K562 (cell line): Measurements from ENCODE around the gene AGPAT2. TPM values are rescaled to one million over a fixed set of nuclear protein-coding genes. Genes with fewer than 3 reads are reported as not detected.

Experiments used
- ATAC-seq: fragments of 200-7000 bp; cut with Tn5 transposase; 3 replicates; pipeline ENCODE4 v1.9.1; 2020; ENCODE audit warnings: moderate library complexity
- BruUV-seq: library from RNA; stranded (reverse); fragments of 400-500 nt; replicated peaks from 2 replicates; lab custom pipeline; 2021; lab: Mats Ljungman, UMichigan
- CTCF ChIA-PET: fragments of 300-600 bp; formaldehyde crosslinking; extraction: SDS; loops from one replicate; lab custom pipeline; 2021; ENCODE audit warnings: low intra/inter-chr PET ratio; lab: Yijun Ruan, JAX
- POLR2A ChIA-PET: fragments of 300-600, 350-650 bp; sonication (Branson Sonifier 250); formaldehyde crosslinking; extraction: SDS; loops from one replicate; lab custom pipeline; 2021; ENCODE audit warnings: antibody characterized with exemption, inconsistent platforms; lab: Yijun Ruan, JAX
- DNase-seq, 4 experiments: peaks; one replicate each; pipeline versions ENCODE4 v3.0.0 to v3.0.0-alpha.2; 2011 to 2018; ENCODE audit warnings: low spot score in 3 of 4, mixed read lengths in 3 of 4; ENCODE audit errors: extremely low read depth in 1 of 4
- FAIRE-seq: peaks from 2 replicates; lab custom pipeline; 2011; peaks lifted over from hg19 to GRCh38; lab: Jason Lieb, UNC
- H2AFZ ChIP-seq: 2 replicates; pipeline ENCODE4 v1.6.0; 2011; ENCODE audit warnings: low read depth, low read length, control low read depth, inconsistent platforms
- H3K27ac ChIP-seq: fragments of 200-600 bp; 3 replicates; pipeline ENCODE4 v1.8.0; 2011; ENCODE audit warnings: low read depth, mild to moderate bottlenecking, control low read depth, inconsistent platforms, low read length, moderate library complexity, mixed read lengths; ENCODE audit errors: extremely low read depth
- H3K27me3 ChIP-seq, 2 experiments: fragments of 300-600 bp in 1 of 2; 2 replicates in 1 of 2; 3 replicates in 1 of 2; pipeline versions ENCODE4 v1.6.0 to v1.8.0; 2011; ENCODE audit warnings: inconsistent platforms in 2 of 2, low read length in 2 of 2, mild to moderate bottlenecking in 1 of 2, mixed read lengths in 1 of 2, moderate library complexity in 1 of 2; ENCODE audit not compliant: control insufficient read depth in 2 of 2, insufficient read depth in 2 of 2
- H3K36me3 ChIP-seq: fragments of 300-600 bp; 3 replicates; pipeline ENCODE4 v1.8.0; 2011; ENCODE audit warnings: mild to moderate bottlenecking, low read length, inconsistent platforms; ENCODE audit not compliant: control insufficient read depth, insufficient read depth
- H3K4me1 ChIP-seq, 2 experiments: fragments of 200-600 bp in 1 of 2; replicated peaks in 1 of 2; 2 replicates in 1 of 2; 3 replicates in 1 of 2; pipeline versions ENCODE4 v1.5.1 to v1.8.0; 2011; ENCODE audit warnings: inconsistent platforms in 2 of 2, low read length in 2 of 2, mild to moderate bottlenecking in 1 of 2, mixed read lengths in 1 of 2, moderate library complexity in 1 of 2; ENCODE audit not compliant: control insufficient read depth in 2 of 2, insufficient read depth in 2 of 2
- H3K4me2 ChIP-seq: 2 replicates; pipeline ENCODE4 v1.6.1; 2011; ENCODE audit warnings: low read length, control low read depth, inconsistent platforms, mixed read lengths; ENCODE audit not compliant: insufficient read depth
- H3K4me3 ChIP-seq: fragments of 200-600 bp; sonication (generic), shearing (Covaris generic); 2 replicates; pipeline ENCODE4 v1.5.1; 2016; ENCODE audit warnings: control low read depth, inconsistent platforms
- H3K79me2 ChIP-seq: fragments of 200-600 bp; 3 replicates; pipeline ENCODE4 v1.8.0; 2011; ENCODE audit warnings: low read length, inconsistent platforms; ENCODE audit not compliant: control insufficient read depth, insufficient read depth
- H3K9ac ChIP-seq, 2 experiments: 2 replicates each; pipeline versions ENCODE4 v1.6.0 to v1.6.1; 2011; ENCODE audit warnings: low read depth in 2 of 2, low read length in 2 of 2, control low read depth in 1 of 2, inconsistent platforms in 1 of 2, mild to moderate bottlenecking in 1 of 2, mixed read lengths in 1 of 2; ENCODE audit not compliant: insufficient read depth in 1 of 2
- H3K9me1 ChIP-seq: one replicate; pipeline ENCODE4 v1.6.0; 2011; ENCODE audit warnings: inconsistent platforms, mild to moderate bottlenecking, low read length, moderate library complexity; ENCODE audit not compliant: control insufficient read depth, insufficient read depth
- H3K9me3 ChIP-seq: replicated peaks from 2 replicates; pipeline ENCODE4 v1.5.1; 2011; ENCODE audit warnings: low read depth, low read length, inconsistent platforms; ENCODE audit not compliant: control insufficient read depth, insufficient read depth
- H4K20me1 ChIP-seq: replicated peaks from 2 replicates; pipeline ENCODE4 v1.6.1; 2011; ENCODE audit warnings: low read length, inconsistent platforms, mixed read lengths; ENCODE audit not compliant: control insufficient read depth, insufficient read depth
- ATF3 ChIP-seq, 2 experiments: fragments of 450-650 bp in 1 of 2; sonication (generic) in 1 of 2; formaldehyde crosslinking in 1 of 2; IDR thresholded peaks in 1 of 2; conservative IDR thresholded peaks in 1 of 2; 2 replicates each; pipeline versions ENCODE4 v1.6.1 to v1.8.1; 2016 to 2023; ENCODE audit warnings: mild to moderate bottlenecking in 2 of 2, moderate library complexity in 2 of 2, inconsistent platforms in 1 of 2, missing genetic modification reagents in 1 of 2
- EHMT2 ChIP-seq: fragments of 450-650 bp; IDR thresholded peaks from 2 replicates; pipeline ENCODE4 v1.6.1; 2018; ENCODE audit warnings: antibody characterized with exemption
- HDAC1 ChIP-seq, 2 experiments: fragments of 450-650 bp; IDR thresholded peaks; 2 replicates each; pipeline ENCODE4 v1.6.1; 2016 to 2017; ENCODE audit warnings: inconsistent platforms in 1 of 2, mild to moderate bottlenecking in 1 of 2, moderate library complexity in 1 of 2
- HDAC8 ChIP-seq: fragments of 450-650 bp; IDR thresholded peaks from 2 replicates; pipeline ENCODE4 v1.6.1; 2016; ENCODE audit warnings: mild to moderate bottlenecking, missing genetic modification characterization, moderate library complexity, missing compliant biosample characterization
- ILF3 ChIP-seq: fragments of 450-650 bp; IDR thresholded peaks from 2 replicates; pipeline ENCODE4 v1.6.1; 2018; ENCODE audit warnings: antibody characterized with exemption, mild to moderate bottlenecking, moderate library complexity, borderline replicate concordance
- ILK ChIP-seq: fragments of 450-650 bp; IDR thresholded peaks from 2 replicates; pipeline ENCODE4 v1.6.1; 2016; ENCODE audit warnings: missing genetic modification characterization, low read depth, mild to moderate bottlenecking, missing compliant biosample characterization, moderate library complexity, borderline replicate concordance
- JUN ChIP-seq, 2 experiments: sonication (generic) in 1 of 2; formaldehyde crosslinking in 1 of 2; IDR thresholded peaks; 2 replicates each; pipeline versions ENCODE4 v1.6.1 to v1.8.0; 2012 to 2022; ENCODE audit warnings: borderline replicate concordance in 2 of 2, mild to moderate bottlenecking in 2 of 2, improper control_type of control experiment in 1 of 2, low read depth in 1 of 2, low read length in 1 of 2, missing genetic modification reagents in 1 of 2
- PKNOX1 ChIP-seq: fragments of 450-650 bp; IDR thresholded peaks from 2 replicates; pipeline ENCODE4 v1.6.1; 2016
- SIX5 ChIP-seq, 2 experiments: IDR thresholded peaks; 2 replicates each; pipeline ENCODE4 v1.6.1; 2011; ENCODE audit warnings: low read length in 2 of 2, borderline replicate concordance in 1 of 2, low read depth in 1 of 2, mild to moderate bottlenecking in 1 of 2, moderate library complexity in 1 of 2; ENCODE audit not compliant: insufficient read depth in 1 of 2
- TBP ChIP-seq: optimal IDR thresholded peaks from 2 replicates; pipeline ENCODE3; 2011; ENCODE audit warnings: low read depth, low read length, improper control_type of control experiment
- ZKSCAN1 ChIP-seq: fragments of 150-350 bp; IDR thresholded peaks from 2 replicates; pipeline ENCODE4 v1.6.1; 2016; ENCODE audit warnings: low read depth, low read length
- ZNF41 ChIP-seq: fragments of 250-450 bp; sonication (Bioruptor Pico); conservative IDR thresholded peaks from 2 replicates; pipeline ENCODE4 v1.4.0; 2020; ENCODE audit warnings: mild to moderate bottlenecking
- ZNF445 ChIP-seq: fragments of 250-450 bp; sonication (Bioruptor Pico); IDR thresholded peaks from 2 replicates; pipeline ENCODE4 v1.4.0; 2020; ENCODE audit warnings: low read depth, mild to moderate bottlenecking, moderate library complexity
- ZNF511 ChIP-seq: sonication (generic); formaldehyde crosslinking; IDR thresholded peaks from 2 replicates; pipeline ENCODE4 v1.8.0; 2022; ENCODE audit warnings: mild to moderate bottlenecking, missing genetic modification reagents
- ZNF695 ChIP-seq: fragments of 450-650 bp; formaldehyde crosslinking; IDR thresholded peaks from 2 replicates; pipeline ENCODE4 v1.4.0; 2020; ENCODE audit warnings: mild to moderate bottlenecking, moderate library complexity
- WGBS: fragments of 100-300 bp; shearing (Covaris generic); methylation state at CpG from one replicate; pipeline ENCODE4 v1.1.6; 2016; ENCODE audit warnings: low coverage, mixed read lengths; ENCODE audit not compliant: insufficient coverage; ENCODE audit errors: missing lambda C conversion rate; 5-methylcytosine and 5-hydroxymethylcytosine counted together
- in situ Hi-C: fragments of 300-500 bp; cut with MboI; formaldehyde crosslinking; loops from 4 replicates; pipeline ENCODE4 v1.15.0; 2018; ENCODE audit warnings: inconsistent platforms, mixed read lengths
- intact Hi-C: fragments of 100-400 bp; cut with micrococcal nuclease; formaldehyde crosslinking; loops from 2 replicates; pipeline ENCODE4 v1.14.2; 2022
- polyA plus RNA-seq, 8 experiments: library from polyadenylated mRNA; depleted of rRNA in 4 of 8; stranded (reverse) in 5 of 8; unstranded in 3 of 8; fragments of >200 nt; fragmentation: Nextera tagmentation in 2 of 8; fragmentation: Illumina TruSeq in 1 of 8; extraction: Ambion mirVana in 2 of 8; extraction: Trizol in 1 of 8; gene quantifications; 2 replicates each; pipeline versions ENCODE4 v1.2.1 to v1.2.3, GENCODE V29; 2011 to 2014; ENCODE audit warnings: inconsistent platforms in 1 of 8, missing spikeins in 1 of 8
- total RNA-seq, 7 experiments: library from RNA; depleted of rRNA in 6 of 7; stranded (reverse); fragments of >200 nt in 6 of 7; fragmentation: Illumina TruSeq in 2 of 7; extraction: Trizol in 2 of 7; gene quantifications; 2 replicates each; pipeline versions ENCODE4 v1.2.1 to v1.2.3, GENCODE V29; 2011 to 2021; ENCODE audit warnings: low replicate concordance in 1 of 7

Gene AGPAT2
- total and polyA plus RNA-seq, 9 of the 15 experiments (the other 6 are each of a cell fraction or from before 2014, with no cell fraction given): 0.13 to 54.5 (median 23.9) TPM

- TF ChIP-seq ZNF511 (CRISPR knock-in tag): 0 out of 2 replicates have a peak, but pooled peaks have one; percentile 43
- no peak for TF ChIP-seq SIX5 (IDR thresholded peaks at IDR 0.05; ENCODE audit: borderline replicate concordance in 1 of 2, insufficient read depth in 1 of 2, low read depth in 1 of 2, low read length in 2 of 2)
Observed at GRCh38 chr9:136694163-136694871, 7.1 kb upstream of the AGPAT2 start (continued).

GRCh38 chr9:136693490-136694162 lies 6.4 kb upstream of the AGPAT2 start:
- no peaks in the 10 kb centered on the region for H3K36me3 ChIP-seq
- ChIA-PET CTCF (interaction anchor here (0.6 to 1.5 kb wide), 3 partner anchors 47 to 382 kb away, joined by 3 to 12 read pairs (median 4); no protein-coding TSS in a partner anchor), POLR2A (interaction anchor here (1.9 kb wide), 1 partner anchor 30 kb away, joined by 5 read pairs; no protein-coding TSS in a partner anchor)
- H3K9ac ChIP-seq: peak overlapping the region in 1 of 2 experiments; percentile 15; a peak in 1 of 4 replicates
- ATAC-seq: peak; percentile 82
- H3K4me3 ChIP-seq: no peak overlapping the region
- FAIRE-seq: peak; percentile 69
- H3K27me3 ChIP-seq: no peaks in the 10 kb centered on the region
- DNase-seq: peak; percentile 79 to 85 (median 84)
- H3K79me2 ChIP-seq: no peaks in the 10 kb centered on the region
- no peaks in the 10 kb centered on the region for H4K20me1 ChIP-seq
- peaks cover 9 to 76% of the 10 kb centered on the region in 2 experiments; a peak in 4 of 5 replicates for H3K4me1 ChIP-seq
- peak overlapping the region; percentile 49; the same call in 1 of the 2 replicates for H3K4me2 ChIP-seq
- no peaks in the 10 kb centered on the region for H3K9me1 ChIP-seq
- intact Hi-C loops (loop anchor here (5.0 kb wide), 2 partner anchors 46 to 206 kb away; no protein-coding TSS in a partner anchor), in situ Hi-C loops (no loop called here)
- no peak overlapping the region for H3K27ac ChIP-seq
- 20% methylated on average over 14 of the region's 15 CpGs for WGBS
- no peaks in the 10 kb centered on the region for H3K9me3 ChIP-seq
- H2AFZ ChIP-seq: no peak overlapping the region
- no TSS peak for BruUV-seq
- TF ChIP-seq ATF3 (IDR thresholded peaks at IDR 0.05): peak; percentile 81
- no peak for TF ChIP-seq ATF3 (CRISPR knock-in tag; conservative IDR thresholded peaks at IDR 0.05)
- no peak for TF ChIP-seq ZNF41
- TF ChIP-seq ZNF445 (CRISPR knock-in tag): no peak
- TF ChIP-seq HDAC8 (tag): no peak
- peak; percentile 78 for TF ChIP-seq JUN (IDR thresholded peaks at IDR 0.05; ENCODE audit: borderline replicate concordance, low read depth, low read length)
- TF ChIP-seq JUN (CRISPR knock-in tag; IDR thresholded peaks at IDR 0.05; ENCODE audit: borderline replicate concordance): no peak
- TF ChIP-seq ZKSCAN1: no peak
- no peak for TF ChIP-seq PKNOX1
- no peak for TF ChIP-seq ILF3
- no peak for TF ChIP-seq EHMT2
- TF ChIP-seq TBP: no peak
- TF ChIP-seq ILK (tag): no peak
- no peak for TF ChIP-seq HDAC1 (IDR thresholded peaks at IDR 0.05)
- TF ChIP-seq ZNF695 (CRISPR knock-in tag): no peak
